HT-29 (cell line): ENCODE results near the gene CDS2. TPM values are rescaled to one million over a fixed set of nuclear protein-coding genes. Genes with fewer than 3 reads are reported as not detected.

Experiments used
- DNase-seq: peaks from one replicate; pipeline ENCODE4 v3.0.0-alpha.2; 2015; ENCODE audit warnings: low spot score
- total RNA-seq: library from RNA; depleted of rRNA; stranded (reverse); fragments of >200 nt; shearing (Covaris generic); gene quantifications from 2 replicates; pipeline ENCODE4 v1.2.3, GENCODE V29; 2014

Gene CDS2
- total RNA-seq, 1 experiment from 2014 or later = 7.1 TPM

GRCh38 chr20:5153612-5154542 is 27.1 kb downstream of the CDS2 start:
- DNase-seq = no peak

DNA sequence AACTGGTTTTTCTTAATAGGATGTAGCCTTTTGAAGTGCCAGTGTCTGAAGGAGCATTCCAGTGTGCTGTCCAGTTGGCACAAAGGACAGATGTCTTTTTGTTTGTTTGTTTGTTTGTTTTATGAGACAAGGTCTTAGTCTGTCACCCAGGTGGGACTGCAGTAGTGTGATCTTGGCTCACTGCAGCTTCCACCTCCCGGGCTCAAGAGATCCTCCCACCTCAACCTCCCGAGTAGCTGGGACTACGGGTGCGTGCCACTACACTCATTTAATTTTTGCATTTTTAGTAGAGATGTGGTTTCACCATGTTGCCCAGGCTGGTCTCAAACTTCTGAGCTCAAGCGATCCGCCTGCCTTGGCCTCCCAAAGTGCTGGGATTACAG is 27.7 kb downstream of the CDS2 start:
- DNase-seq = no peak

DNA sequence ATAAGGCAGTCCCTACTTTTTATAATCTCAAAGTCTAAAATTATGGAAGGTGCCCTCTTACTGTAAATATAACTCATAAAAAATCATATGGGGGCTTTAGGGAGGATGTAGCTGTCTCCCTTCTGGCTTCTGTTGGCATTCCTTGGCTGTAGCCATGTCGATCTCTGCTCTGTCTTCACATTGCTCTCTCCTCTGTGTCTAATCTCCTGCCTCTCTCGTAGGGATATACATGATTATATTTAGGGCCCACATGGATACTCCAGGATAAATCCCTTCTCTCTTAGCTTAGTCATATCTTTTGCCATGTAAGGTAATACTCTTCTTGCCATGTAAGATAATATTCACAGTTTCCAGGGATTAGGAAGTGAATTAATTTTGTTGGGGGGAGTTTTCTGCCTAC is 28.6 kb downstream of the CDS2 start:
- no peak for DNase-seq

GRCh38 chr20:5156675-5157448 is 30.1 kb downstream of the CDS2 start:
- no peak for DNase-seq

- no peak for DNase-seq
Measured at GRCh38 chr20:5159928-5160327, 33.1 kb downstream of the CDS2 start.

DNA sequence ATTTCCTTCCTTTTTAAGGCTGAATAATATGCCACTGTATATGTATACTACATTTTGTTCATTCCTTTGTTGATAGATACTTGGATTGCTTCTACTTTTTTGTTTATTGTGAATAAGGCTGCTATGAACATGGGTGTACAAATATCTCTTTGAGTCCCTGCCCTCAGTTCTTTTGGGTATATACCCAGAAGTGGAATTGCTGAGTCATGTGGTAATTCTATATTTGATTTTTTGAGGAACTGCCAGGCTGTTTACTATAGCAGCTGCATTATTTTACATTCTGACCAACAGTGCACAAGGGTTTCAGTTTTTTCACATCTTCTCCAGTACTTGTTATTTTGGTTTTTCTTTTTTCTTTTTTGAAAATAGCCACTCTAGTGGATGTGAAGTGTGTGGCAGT is 34.1 kb downstream of the CDS2 start:
- no peak for DNase-seq

- no peak for DNase-seq
Measured at GRCh38 chr20:5161536-5162164, 34.8 kb downstream of the CDS2 start.

- no peak for DNase-seq
Measured at GRCh38 chr20:5164645-5165625, 38.1 kb downstream of the CDS2 start.

DNA sequence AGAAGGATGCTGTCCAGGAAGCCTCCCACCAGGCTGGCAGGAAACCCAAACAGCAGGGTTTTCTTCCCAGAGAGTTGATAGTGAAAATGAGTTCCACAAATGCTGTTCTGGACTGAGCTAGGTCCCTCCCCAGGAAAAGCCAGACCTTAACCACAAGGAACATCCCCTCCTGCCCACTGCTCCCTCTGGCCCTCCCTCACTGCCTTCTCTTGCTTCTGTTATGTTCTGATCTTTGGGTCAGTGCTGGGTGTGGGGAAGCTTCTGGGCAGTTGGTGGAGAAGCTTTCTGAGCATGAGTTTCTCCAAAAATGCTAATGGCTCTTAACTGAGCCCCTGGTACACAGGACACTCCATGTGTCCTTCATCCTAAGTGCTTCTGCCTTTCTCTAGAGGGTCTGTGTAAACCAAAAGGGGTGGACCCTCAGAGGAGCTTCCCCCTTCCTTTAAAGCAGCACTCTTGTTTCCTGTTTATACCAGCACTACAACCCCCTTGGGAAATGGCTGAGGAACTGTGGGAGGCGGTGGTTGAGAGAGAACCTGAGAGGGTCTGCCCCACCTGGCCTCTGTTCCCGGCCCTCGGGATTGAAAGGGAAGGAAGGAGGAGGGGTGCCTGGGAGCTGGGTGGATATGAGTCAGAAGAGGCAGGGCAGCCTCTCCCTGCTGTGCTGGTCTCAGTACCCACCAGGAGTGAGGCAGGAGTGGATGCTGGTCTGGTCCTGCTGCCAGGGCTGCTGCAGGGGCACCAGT is 42.0 kb downstream of the CDS2 start:
- no peak for DNase-seq

GRCh38 chr20:5170341-5170740 is 43.5 kb downstream of the CDS2 start:
- DNase-seq = no peak

DNA sequence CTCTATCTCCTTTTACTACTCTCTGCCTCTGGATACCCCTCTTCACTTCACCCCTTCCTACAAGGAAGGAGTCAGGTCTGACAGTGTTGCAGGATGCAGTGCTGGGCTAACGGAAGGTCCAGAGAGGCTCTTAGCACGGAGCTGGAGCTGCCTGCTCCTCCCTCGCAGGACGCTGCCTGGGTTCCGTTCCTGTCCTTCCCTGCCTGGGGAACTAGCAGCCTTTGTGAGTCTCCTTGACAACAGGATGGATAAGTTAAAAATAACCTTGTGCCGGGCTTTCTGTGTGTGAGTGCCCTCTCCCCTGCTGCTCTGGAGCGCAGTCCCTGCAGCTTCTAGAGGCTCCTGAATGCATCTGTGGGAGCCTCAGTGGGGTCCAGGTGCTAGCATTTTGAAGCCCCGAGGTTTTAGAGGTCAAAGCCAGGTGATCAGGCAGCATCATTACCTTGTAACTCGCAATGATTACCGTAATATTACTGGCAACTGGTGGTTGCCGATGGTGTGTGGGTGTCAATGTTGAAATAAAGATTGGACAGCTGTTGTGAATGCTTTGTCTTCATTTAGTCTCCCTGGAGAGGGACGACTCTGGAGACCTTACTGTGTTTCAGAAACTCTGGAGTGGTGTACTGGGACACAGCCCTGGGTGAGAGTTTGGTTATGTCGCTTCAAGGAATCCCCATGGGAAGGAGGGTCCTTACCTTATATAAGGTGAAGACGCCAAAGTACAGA is 44.4 kb downstream of the CDS2 start:
- no peak for DNase-seq

DNA sequence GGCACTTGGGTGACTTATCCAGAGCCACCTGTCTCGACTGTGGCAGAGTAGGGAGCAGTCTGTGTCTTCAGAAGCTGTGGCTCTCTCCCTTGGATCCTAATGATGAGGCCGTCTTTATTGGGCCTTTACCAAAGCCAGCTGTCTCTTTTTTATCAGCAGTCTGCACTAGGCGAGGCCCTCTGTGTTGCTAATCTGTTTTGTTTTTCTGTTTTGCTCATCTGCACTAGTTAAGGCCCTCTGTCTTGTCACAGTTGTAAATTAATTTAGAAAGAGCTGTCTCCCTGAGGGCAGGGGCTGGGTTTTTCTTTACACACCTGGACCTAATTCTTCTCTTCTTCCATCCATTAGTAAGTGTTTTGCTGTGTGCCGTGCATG is 45.0 kb downstream of the CDS2 start:
- no peak for DNase-seq

- DNase-seq = no peak
Measured at GRCh38 chr20:5172167-5172601, 45.4 kb downstream of the CDS2 start.

DNA sequence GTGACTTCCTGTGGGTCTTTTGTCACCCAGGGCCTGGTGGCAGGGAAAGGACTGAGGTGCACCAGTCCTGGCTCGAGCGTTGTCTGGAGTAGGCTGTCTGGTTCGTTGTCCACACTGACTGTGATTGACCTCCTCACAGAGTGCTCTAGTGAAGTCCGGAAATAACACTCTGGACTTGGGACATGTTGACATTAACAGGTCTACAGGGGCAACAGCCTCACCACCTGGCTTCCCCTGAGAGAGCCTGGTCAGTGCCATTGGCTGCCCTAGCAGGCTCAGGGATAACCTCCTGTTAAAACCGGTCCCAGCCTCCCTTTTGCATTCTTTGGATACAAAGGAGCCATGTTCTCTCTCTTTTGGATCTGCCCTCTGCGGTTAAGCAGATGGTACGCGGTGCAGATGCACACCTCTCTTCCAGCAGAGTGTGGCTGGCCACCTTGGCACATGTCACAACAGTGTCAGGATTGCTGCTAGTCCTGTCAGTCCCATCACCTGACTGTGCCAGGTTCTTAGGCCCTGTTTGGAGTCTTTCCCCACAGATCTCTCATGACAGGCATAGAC is 46.2 kb downstream of the CDS2 start:
- no peak for DNase-seq

GRCh38 chr20:5173751-5174150 is 46.9 kb downstream of the CDS2 start:
- DNase-seq = no peak

- no peak for DNase-seq
Measured at GRCh38 chr20:5177071-5177470, 50.3 kb downstream of the CDS2 start.

- no peak for DNase-seq
Measured at GRCh38 chr20:5178046-5178445, 51.2 kb downstream of the CDS2 start.

DNA sequence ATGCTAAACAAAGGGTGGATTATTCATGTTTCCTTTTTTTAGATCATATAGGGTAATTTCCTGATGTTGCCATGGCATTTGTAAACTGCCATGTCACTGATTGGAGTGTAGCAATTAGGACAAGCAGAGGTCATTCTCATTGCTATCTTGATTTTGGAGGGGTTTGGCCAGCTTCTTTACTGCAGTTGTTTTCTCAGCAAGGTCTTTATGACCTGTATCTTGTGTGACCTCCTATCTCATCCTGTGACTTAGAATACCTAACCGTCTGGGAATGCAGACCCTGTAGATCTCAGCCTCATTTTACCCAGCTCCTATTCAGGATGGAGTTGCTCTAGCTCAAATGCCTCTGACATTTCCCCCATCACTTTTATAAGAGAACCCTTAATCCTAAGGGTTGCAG is 53.6 kb downstream of the CDS2 start:
- no peak for DNase-seq

- no peak for DNase-seq
Measured at GRCh38 chr20:5180933-5181332, 54.1 kb downstream of the CDS2 start.
